PC-9 (cell line): ENCODE data around the gene CEP83.

Source experiments
- CTCF ChIP-seq: fragments of 200-600 bp; sonication (generic); conservative IDR thresholded peaks from 2 replicates; pipeline ENCODE4 v1.6.1; 2017; ENCODE audit warnings: mixed run types, antibody characterized with exemption, mild to moderate bottlenecking, moderate library complexity
- EZH2 ChIP-seq: fragments of 200-600 bp; sonication (generic); IDR thresholded peaks from 2 replicates; pipeline ENCODE4 v1.8.0; 2017; ENCODE audit warnings: antibody characterized with exemption, low read depth

GRCh38 chr12:94435511-94435927, 24.1 kb downstream of the CEP83 start:
- TF ChIP-seq CTCF: no peak
- no peak for TF ChIP-seq EZH2
